ENCODE data around the gene SMG5.
"Not testable (repeated sequence)": the region's sequence is repeated elsewhere in the genome, so short reads cannot be mapped to it uniquely, and the experiment has no call there.

Gene SMG5

GRCh38 chr1:156282479-156283222 is at the start of gene SMG5:
Gene SMG5 (minus strand): TSS chr1:156282825. CDS start chr1:156282680, 145 bp downstream.
- peak; percentile 99 for DNase-seq (ENCODE audit: low spot score)

GRCh38 chr1:156323179-156323578 is 40.6 kb upstream of the SMG5 start:
- DNase-seq (ENCODE audit: low spot score), result not testable (repeated sequence)

GRCh38 chr1:156320560-156320959 is 37.9 kb upstream of the SMG5 start:
- DNase-seq (ENCODE audit: low spot score), result no peak

GRCh38 chr1:156319664-156320063 is 37.0 kb upstream of the SMG5 start:
- DNase-seq (ENCODE audit: low spot score), result no peak

- DNase-seq (ENCODE audit: low spot score), result no peak
These were observed 34.3 kb upstream of the SMG5 start for GRCh38 chr1:156316909-156317308.

- no peak for DNase-seq (ENCODE audit: low spot score)
These were observed 28.3 kb upstream of the SMG5 start for GRCh38 chr1:156310962-156311361.

- DNase-seq (ENCODE audit: low spot score), result no peak
These were observed 25.5 kb upstream of the SMG5 start for GRCh38 chr1:156308078-156308477.

- no peak for DNase-seq (ENCODE audit: low spot score)
These were observed 22.6 kb upstream of the SMG5 start for GRCh38 chr1:156305215-156305614.

GRCh38 chr1:156303241-156303640 is 20.6 kb upstream of the SMG5 start:
- DNase-seq (ENCODE audit: low spot score), result no peak

GRCh38 chr1:156298852-156299357 is 16.3 kb upstream of the SMG5 start, which contains the start of gene VHLL:
Gene VHLL (minus strand): TSS chr1:156299307. CDS start chr1:156299189, 118 bp downstream.
- DNase-seq (ENCODE audit: low spot score), result peak; percentile 38

GRCh38 chr1:156295391-156295947 is 12.8 kb upstream of the SMG5 start, which contains the start of gene GLMP:
Gene GLMP (minus strand): TSS chr1:156295679. CDS start chr1:156295645, 34 bp downstream.
- peak; percentile 70 for DNase-seq (ENCODE audit: low spot score)

GRCh38 chr1:156293895-156294294 is 11.3 kb upstream of the SMG5 start:
- peak; percentile 25 for DNase-seq (ENCODE audit: low spot score)

- DNase-seq (ENCODE audit: low spot score), result peak; percentile 14
These were observed 10.4 kb upstream of the SMG5 start for GRCh38 chr1:156293098-156293434.

GRCh38 chr1:156291226-156292061 is 8.8 kb upstream of the SMG5 start:
- DNase-seq (ENCODE audit: low spot score), result peak; percentile 40

GRCh38 chr1:156289857-156290256 is 7.2 kb upstream of the SMG5 start:
- no peak for DNase-seq (ENCODE audit: low spot score)

GRCh38 chr1:156286061-156286460 is 3.4 kb upstream of the SMG5 start:
- peak; percentile 15 for DNase-seq (ENCODE audit: low spot score)

GRCh38 chr1:156285437-156285836 is 2.8 kb upstream of the SMG5 start:
- DNase-seq (ENCODE audit: low spot score), result no peak

- no peak for DNase-seq (ENCODE audit: low spot score)
These were observed 2.1 kb upstream of the SMG5 start for GRCh38 chr1:156284757-156285156.

GRCh38 chr1:156284112-156284511 is 1.5 kb upstream of the SMG5 start, which contains the start of gene TMEM79:
Gene TMEM79 (plus strand): TSS chr1:156284325. CDS start chr1:156285227, 902 bp downstream.
- DNase-seq (ENCODE audit: low spot score), result no peak

GRCh38 chr1:156283521-156283920 is 896 bp upstream of the SMG5 start:
- no peak for DNase-seq (ENCODE audit: low spot score)

GRCh38 chr1:156281693-156282478 is 739 bp downstream of the SMG5 start:
- no peak for DNase-seq (ENCODE audit: low spot score)

GRCh38 chr1:156281281-156281680 is 1.3 kb downstream of the SMG5 start:
- no peak for DNase-seq (ENCODE audit: low spot score)

All from D341Med (cell line).